Sigmoid colon (tissue), 4 donors: ENCODE data around the gene MTTP.

ENCODE experiments used
- EP300 ChIP-seq, 4 donors: sonication (generic); formaldehyde crosslinking; IDR thresholded peaks; one replicate each; pipeline ENCODE4 v1.6.1; 2017; ENCODE audit warnings: antibody characterized with exemption in 4 of 4
- POLR2A ChIP-seq, 2 donors: fragments of 450-650 bp; IDR thresholded peaks; one replicate each; pipeline ENCODE4 v1.6.1; 2016; ENCODE audit warnings: antibody characterized with exemption in 2 of 2, mild to moderate bottlenecking in 2 of 2, moderate library complexity in 2 of 2
- POLR2AphosphoS5 ChIP-seq, 4 donors: sonication (generic); formaldehyde crosslinking; IDR thresholded peaks; one replicate each; pipeline ENCODE4 v1.6.1; 2017; ENCODE audit warnings: antibody characterized with exemption in 4 of 4
- TF ChIP-seq, protein P1 (sequence below), 4 experiments: fragments of 450-650 bp in 3 of 4; fragments of 200-600 bp in 1 of 4; IDR thresholded peaks; one replicate each; pipeline ENCODE4 v1.5.1; 2016 to 2019; ENCODE audit warnings: antibody characterized with exemption in 4 of 4, mild to moderate bottlenecking in 3 of 4, moderate library complexity in 2 of 4

DNA sequence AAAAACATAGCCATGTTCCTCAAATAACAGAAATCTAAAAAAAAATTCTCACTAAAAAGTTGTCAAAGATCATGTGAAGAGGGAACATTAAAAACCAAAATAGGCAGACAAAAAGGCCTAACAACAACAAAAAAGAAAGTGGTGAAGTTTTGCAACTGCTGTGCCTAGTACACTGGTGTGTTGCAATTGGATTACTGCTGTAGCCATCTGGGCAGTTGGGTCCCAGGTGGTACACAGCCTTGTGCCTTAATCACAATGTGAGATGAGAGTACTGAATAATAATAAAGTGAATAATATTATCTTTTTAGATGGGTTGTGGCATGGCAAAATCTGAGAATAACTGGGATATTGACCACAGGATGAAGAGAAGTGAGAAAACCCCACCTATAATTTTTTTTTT, 71.0 kb downstream of the MTTP start:
- TF ChIP-seq EP300 (IDR thresholded peaks at IDR 0.05) (no peak), POLR2A (IDR thresholded peaks at IDR 0.05) (no peak), POLR2AphosphoS5 (IDR thresholded peaks at IDR 0.05) (no peak)
- TF ChIP-seq, protein P1, sequence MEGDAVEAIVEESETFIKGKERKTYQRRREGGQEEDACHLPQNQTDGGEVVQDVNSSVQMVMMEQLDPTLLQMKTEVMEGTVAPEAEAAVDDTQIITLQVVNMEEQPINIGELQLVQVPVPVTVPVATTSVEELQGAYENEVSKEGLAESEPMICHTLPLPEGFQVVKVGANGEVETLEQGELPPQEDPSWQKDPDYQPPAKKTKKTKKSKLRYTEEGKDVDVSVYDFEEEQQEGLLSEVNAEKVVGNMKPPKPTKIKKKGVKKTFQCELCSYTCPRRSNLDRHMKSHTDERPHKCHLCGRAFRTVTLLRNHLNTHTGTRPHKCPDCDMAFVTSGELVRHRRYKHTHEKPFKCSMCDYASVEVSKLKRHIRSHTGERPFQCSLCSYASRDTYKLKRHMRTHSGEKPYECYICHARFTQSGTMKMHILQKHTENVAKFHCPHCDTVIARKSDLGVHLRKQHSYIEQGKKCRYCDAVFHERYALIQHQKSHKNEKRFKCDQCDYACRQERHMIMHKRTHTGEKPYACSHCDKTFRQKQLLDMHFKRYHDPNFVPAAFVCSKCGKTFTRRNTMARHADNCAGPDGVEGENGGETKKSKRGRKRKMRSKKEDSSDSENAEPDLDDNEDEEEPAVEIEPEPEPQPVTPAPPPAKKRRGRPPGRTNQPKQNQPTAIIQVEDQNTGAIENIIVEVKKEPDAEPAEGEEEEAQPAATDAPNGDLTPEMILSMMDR (IDR thresholded peaks at IDR 0.05): peak in 1 of 4 experiments; percentile 7
